GM21529 (cell line): ENCODE measurements around the gene MINAR1.

ENCODE experiments used
- ATAC-seq: cut with Tn5 transposase; IDR thresholded peaks from one replicate; pipeline ENCODE4 v1.9.1; 2021; ENCODE audit not compliant: unreplicated experiment

Gene MINAR1

GRCh38 chr15:79430901-79431635, 1.1 kb upstream of the MINAR1 start:
- no peak for ATAC-seq

GRCh38 chr15:79432345-79433275, 474 bp downstream of the MINAR1 start:
- ATAC-seq = no peak

- ATAC-seq = no peak
Measured at GRCh38 chr15:79433276-79433990, 1.3 kb downstream of the MINAR1 start.

- ATAC-seq = no peak
Measured at GRCh38 chr15:79434361-79434760, 2.2 kb downstream of the MINAR1 start.

- no peak for ATAC-seq
Measured at GRCh38 chr15:79436037-79436780, 4.1 kb downstream of the MINAR1 start.

- ATAC-seq = no peak
Measured at GRCh38 chr15:79437275-79438000, 5.3 kb downstream of the MINAR1 start.

GRCh38 chr15:79439236-79439635, 7.1 kb downstream of the MINAR1 start:
- no peak for ATAC-seq

GRCh38 chr15:79440355-79440908, 8.3 kb downstream of the MINAR1 start:
- ATAC-seq = no peak

- no peak for ATAC-seq
Measured at GRCh38 chr15:79442911-79443310, 10.8 kb downstream of the MINAR1 start.

GRCh38 chr15:79447060-79447459, 14.9 kb downstream of the MINAR1 start:
- no peak for ATAC-seq

GRCh38 chr15:79450648-79451047, 18.5 kb downstream of the MINAR1 start:
- ATAC-seq = no peak

- ATAC-seq = no peak
Measured at GRCh38 chr15:79451361-79451999, 19.3 kb downstream of the MINAR1 start.

- ATAC-seq = no peak
Measured at GRCh38 chr15:79452244-79453051, 20.3 kb downstream of the MINAR1 start.

- no peak for ATAC-seq
Measured at GRCh38 chr15:79453446-79453845, 21.3 kb downstream of the MINAR1 start.

- no peak for ATAC-seq
Measured at GRCh38 chr15:79454063-79454462, 21.9 kb downstream of the MINAR1 start.

- no peak for ATAC-seq
Measured at GRCh38 chr15:79455361-79455760, 23.2 kb downstream of the MINAR1 start.

- no peak for ATAC-seq
Measured at GRCh38 chr15:79455943-79456342, 23.8 kb downstream of the MINAR1 start.

GRCh38 chr15:79458491-79458890, 26.4 kb downstream of the MINAR1 start:
- ATAC-seq = no peak
